Brain microvascular endothelial cell (primary cell): Measurements from ENCODE around the gene TRAF1.

ENCODE experiments used
- DNase-seq: peaks from one replicate; pipeline ENCODE4 v3.0.0-alpha.2; 2020
- H3K27ac ChIP-seq: fragments of 250-450 bp; sonication (Bioruptor Pico); 2 replicates; pipeline ENCODE4 v1.5.1; 2020; ENCODE audit warnings: mild to moderate bottlenecking, moderate library complexity
- H3K27me3 ChIP-seq: fragments of 250-450 bp; sonication (Bioruptor Pico); replicated peaks from 2 replicates; pipeline ENCODE4 v1.5.1; 2020; ENCODE audit warnings: mild to moderate bottlenecking
- H3K36me3 ChIP-seq: fragments of 250-450 bp; sonication (Bioruptor Pico); replicated peaks from 2 replicates; pipeline ENCODE4 v1.5.1; 2020; ENCODE audit warnings: mild to moderate bottlenecking
- H3K4me3 ChIP-seq: 2 replicates; pipeline ENCODE4 v1.5.1; 2011; ENCODE audit warnings: low read depth, mild to moderate bottlenecking, control low read depth, low read length, moderate library complexity
- in situ Hi-C: cut with HindIII; loops from 2 replicates; pipeline ENCODE4 v1.10.0; 2017; ENCODE audit warnings: low sequenced_read_pairs, low pct_ligation_motif_present
- TF ChIP-seq, protein P1 (sequence below): IDR thresholded peaks from 2 replicates; pipeline ENCODE4 v1.5.1; 2011; ENCODE audit warnings: low read depth, mild to moderate bottlenecking, moderate library complexity, low read length, control low read depth, inconsistent platforms; ENCODE audit errors: missing control alignments

TRAF1 gene

DNA sequence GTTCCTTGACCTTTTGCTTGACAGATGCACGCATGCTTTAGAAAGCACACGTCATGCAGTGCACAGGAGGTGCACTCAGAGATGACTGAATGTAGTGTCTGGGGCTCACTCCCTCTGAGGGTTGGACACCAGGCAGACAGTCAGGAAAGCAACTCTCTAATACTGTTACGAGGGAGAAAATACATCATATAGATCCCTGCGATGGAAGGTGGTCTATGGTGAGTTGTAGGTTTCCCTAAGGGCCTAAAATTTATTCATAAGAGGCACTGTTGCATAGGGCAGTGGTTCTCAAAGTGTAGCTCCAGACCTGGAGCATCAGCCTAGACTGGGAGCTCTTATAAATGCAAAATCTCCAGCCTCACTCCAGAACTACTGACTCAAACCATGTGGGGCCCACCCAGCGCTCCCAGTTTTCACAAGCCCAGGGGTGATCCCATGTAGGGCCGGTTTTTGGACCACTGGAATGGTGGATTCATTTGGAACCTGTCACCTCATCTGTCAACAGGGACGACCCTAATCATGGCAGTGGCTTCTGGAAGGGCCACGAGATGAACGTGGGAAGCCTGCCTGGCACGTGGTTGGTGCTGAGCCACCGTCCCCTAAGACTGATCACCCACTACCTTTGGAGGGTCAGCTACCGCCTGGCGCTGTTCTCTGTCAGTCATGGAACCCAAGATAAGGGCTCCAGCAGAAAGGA lies 32.8 kb downstream of the TRAF1 start:
- no peak for DNase-seq
- Histone ChIP-seq H3K27ac (no peak overlapping the region), H3K36me3 (no peaks in the 10 kb centered on the region), H3K4me3 (no peak overlapping the region), H3K27me3 (no peaks in the 10 kb centered on the region)
- in situ Hi-C loops, result no loop called here
- TF ChIP-seq, protein P1, sequence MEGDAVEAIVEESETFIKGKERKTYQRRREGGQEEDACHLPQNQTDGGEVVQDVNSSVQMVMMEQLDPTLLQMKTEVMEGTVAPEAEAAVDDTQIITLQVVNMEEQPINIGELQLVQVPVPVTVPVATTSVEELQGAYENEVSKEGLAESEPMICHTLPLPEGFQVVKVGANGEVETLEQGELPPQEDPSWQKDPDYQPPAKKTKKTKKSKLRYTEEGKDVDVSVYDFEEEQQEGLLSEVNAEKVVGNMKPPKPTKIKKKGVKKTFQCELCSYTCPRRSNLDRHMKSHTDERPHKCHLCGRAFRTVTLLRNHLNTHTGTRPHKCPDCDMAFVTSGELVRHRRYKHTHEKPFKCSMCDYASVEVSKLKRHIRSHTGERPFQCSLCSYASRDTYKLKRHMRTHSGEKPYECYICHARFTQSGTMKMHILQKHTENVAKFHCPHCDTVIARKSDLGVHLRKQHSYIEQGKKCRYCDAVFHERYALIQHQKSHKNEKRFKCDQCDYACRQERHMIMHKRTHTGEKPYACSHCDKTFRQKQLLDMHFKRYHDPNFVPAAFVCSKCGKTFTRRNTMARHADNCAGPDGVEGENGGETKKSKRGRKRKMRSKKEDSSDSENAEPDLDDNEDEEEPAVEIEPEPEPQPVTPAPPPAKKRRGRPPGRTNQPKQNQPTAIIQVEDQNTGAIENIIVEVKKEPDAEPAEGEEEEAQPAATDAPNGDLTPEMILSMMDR, result no peak

DNA sequence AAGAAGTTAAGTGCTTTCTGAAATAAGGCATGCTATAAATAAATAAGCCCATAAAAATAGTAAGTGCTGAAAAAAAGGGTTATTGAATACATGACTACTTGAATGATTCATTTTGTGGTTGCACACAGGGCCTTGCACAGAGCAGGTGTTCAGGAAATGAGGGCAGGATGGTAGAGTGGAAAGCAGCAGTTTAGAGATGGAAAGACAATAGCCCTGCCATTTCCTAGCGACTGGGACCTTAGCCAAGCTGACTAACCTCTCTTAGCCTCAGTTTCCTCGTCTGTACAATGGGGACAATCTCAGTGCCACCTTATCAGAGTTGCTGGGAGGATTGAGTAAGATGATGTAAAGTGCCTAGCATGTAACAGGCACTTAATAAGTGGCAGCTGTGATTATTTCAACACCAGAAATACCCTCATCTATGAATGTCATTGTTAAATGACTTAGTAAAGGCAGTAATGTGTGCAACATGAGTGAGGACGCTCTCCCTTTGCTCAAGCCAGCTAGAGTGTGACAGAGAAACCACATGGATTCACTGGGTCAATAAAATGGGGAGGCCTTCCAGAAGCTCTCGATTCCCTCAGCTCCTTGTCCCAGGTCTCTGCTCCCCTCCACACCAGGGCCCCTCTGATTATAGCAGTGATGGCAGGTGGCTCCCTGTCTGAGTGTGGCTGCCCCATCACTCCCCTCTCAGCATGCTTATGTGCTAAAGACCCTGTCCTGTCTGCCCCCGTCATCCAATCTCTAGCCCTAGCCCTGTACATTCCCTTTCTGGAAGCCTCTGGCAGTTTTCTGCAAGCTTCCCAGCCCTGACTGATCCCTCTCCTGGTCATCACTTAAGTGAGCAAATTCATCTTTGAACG lies 33.6 kb downstream of the TRAF1 start:
- in situ Hi-C loops, result no loop called here
- Histone ChIP-seq H3K27ac (no peak overlapping the region), H3K36me3 (no peaks in the 10 kb centered on the region), H3K4me3 (no peak overlapping the region), H3K27me3 (no peaks in the 10 kb centered on the region)
- DNase-seq, result peak; percentile 60
- TF ChIP-seq, protein P1, result no peak

DNA sequence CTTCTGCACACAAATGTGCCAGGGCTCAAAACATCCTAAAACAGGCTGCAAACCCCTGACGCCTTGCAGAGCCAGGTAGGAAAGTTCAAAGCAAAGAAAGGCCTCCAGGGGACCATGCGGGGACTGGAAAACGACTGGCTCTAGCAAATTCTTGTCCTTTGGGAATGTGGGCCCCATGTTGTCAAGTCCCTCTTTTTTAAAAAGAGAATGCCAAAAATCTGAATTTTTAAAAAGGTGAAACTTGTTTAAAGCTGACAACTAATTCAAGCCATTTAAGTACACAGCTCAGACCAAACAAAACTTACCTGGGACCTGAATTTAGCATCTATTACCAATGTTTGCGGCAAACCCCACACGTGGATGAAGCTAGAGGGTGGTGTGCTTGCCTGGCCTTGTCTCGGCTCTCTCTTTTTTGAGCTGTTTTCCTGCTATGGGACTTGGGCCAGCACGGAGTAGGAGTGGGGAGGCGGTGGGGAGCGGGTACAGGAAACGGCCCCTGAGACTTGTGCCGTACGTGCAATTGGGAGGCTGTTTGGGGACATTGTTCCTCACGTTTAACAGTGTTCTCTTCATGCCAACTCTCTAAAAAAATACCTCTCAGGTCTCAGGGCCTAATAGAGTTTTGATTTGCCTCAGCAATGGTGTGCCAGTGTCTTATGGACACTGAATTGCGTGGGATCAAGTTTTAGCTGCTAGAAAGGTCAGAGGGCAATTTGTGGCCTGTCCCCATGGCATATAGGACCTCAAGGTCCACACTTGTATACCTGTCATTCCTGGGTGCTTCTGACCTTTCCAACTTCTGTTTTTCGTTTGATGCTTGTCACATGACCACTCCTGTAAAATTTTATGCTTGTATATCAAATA lies 34.5 kb downstream of the TRAF1 start:
- TF ChIP-seq, protein P1, result no peak
- in situ Hi-C loops, result no loop called here
- no peak for DNase-seq
- no peaks in the 10 kb centered on the region for H3K27me3 ChIP-seq
- H3K36me3 ChIP-seq, result no peaks in the 10 kb centered on the region
- no peak overlapping the region for H3K27ac ChIP-seq
- no peak overlapping the region for H3K4me3 ChIP-seq

DNA sequence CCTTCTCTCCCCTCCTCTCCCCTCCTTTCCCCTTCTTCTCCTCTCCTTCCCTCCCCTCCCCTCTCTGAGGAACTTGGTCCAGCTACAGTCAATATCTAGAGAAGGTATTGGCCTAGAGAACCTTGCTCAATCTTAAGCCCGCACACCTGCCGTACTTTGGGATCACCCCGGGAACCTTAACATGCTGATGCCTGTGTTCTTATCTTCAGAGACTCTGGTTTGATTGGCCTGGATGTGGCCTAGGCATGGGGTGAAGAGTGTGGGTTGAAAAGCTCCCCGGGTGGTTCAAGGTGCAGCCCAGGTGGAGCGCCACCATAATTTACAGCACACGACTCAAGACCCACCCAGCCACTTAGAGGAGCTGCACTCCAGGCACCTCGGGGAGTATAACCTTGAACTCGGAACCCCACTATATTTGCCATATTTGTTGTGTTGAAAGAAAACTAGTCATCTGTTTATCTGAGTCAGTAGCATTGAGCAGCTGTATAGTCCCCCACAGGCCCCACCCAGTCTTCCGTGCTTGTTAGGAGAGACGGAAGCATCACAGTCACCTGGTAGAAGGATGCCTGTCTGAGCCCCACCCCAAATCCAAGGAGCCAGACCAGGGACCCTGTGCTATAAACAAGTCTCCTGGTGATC lies 35.2 kb downstream of the TRAF1 start:
- in situ Hi-C loops, result no loop called here
- no peak for DNase-seq
- H3K27me3 ChIP-seq, result no peaks in the 10 kb centered on the region
- H3K4me3 ChIP-seq, result no peak overlapping the region
- H3K27ac ChIP-seq, result no peak overlapping the region
- H3K36me3 ChIP-seq, result no peaks in the 10 kb centered on the region
- TF ChIP-seq, protein P1, result no peak

DNA sequence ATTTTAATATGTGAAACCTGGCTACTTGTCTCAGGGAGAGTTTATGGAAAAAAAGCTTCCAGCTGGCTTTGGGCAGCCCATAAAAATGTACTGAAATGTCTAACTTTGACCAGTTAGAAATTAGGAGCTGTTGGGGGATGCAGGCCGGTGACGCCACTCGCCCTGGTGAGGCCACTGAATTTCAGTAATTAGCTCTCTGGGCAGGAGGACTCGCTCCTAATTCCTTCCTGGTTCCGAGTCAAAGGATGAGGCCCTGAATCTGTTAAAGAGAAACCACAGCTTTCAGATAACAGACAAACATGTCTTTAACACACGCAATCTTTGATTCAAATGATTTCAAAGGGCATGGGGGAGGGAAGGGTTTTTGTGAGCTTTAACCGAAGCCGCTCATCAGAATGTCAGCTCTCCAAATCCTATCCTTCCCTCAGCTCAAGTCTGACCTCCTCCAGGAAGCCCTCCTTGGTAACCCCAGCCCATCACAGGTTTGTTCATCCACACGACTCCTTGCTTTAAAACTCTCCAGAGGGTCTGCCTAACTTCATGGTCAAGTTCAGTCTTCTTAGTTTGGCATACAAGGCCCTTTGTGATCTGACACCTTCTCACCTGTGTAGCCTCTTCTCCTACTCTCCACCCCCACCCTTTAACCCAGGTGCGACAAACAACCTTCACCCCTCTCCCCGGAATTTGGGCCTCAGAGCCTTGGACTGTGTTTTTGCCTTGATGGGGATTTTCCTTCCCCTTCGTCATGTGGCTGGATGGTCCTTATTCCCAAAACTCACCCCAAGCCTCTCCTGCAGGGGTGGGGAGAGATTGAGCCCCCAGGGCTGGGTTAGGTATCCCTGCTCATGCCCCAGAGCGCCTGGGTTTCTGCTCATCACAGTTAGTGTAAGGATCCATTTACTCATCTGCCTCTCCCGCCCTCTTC lies 36.0 kb downstream of the TRAF1 start:
- Histone ChIP-seq H3K4me3 (no peak overlapping the region), H3K36me3 (no peaks in the 10 kb centered on the region), H3K27me3 (no peaks in the 10 kb centered on the region), H3K27ac (no peak overlapping the region)
- in situ Hi-C loops, result no loop called here
- DNase-seq, result no peak
- TF ChIP-seq, protein P1, result no peak
